B cell (primary cell): ENCODE data around the gene SMG7. TPM values are rescaled to one million over a fixed set of nuclear protein-coding genes. Genes with fewer than 3 reads are reported as not detected.

Experiments used
- ATAC-seq: fragments of 200-7000 bp; cut with Tn5 transposase; one replicate; pipeline ENCODE4 v1.10.0; 2021; ENCODE audit warnings: low read depth, mild to moderate bottlenecking, moderate number of reproducible peaks, moderate library complexity
- CTCF ChIA-PET: fragments of 350-600 bp; sonication (Branson Sonifier 250); formaldehyde crosslinking; loops from one replicate; lab custom pipeline; 2021; ENCODE audit warnings: antibody characterized with exemption, inconsistent platforms; lab: Charles Lee
- POLR2A ChIA-PET: fragments of 350-600 bp; sonication (Branson Sonifier 250); formaldehyde crosslinking; loops from one replicate; lab custom pipeline; 2021; ENCODE audit warnings: antibody characterized with exemption; lab: Charles Lee
- DNase-seq: peaks from one replicate; pipeline ENCODE4 v3.0.0; 2013
- H2AFZ ChIP-seq: 2 replicates; pipeline ENCODE4 v1.6.1; 2012; ENCODE audit warnings: mild to moderate bottlenecking, low read depth, low read length; ENCODE audit not compliant: insufficient read depth, poor library complexity, severe bottlenecking
- H3K27ac ChIP-seq, 2 donors: 1 replicate in 1 of 2; 2 replicates in 1 of 2; pipeline ENCODE4 v1.5.1; 2012 to 2013; ENCODE audit warnings: low read length in 2 of 2, mild to moderate bottlenecking in 2 of 2, moderate library complexity in 1 of 2
- H3K27me3 ChIP-seq, 4 experiments: fragments of 200-600 bp in 1 of 4; sonication (generic) in 1 of 4; replicated peaks in 1 of 4; 1 replicate in 2 of 4; 2 replicates in 2 of 4; pipeline versions ENCODE4 v1.6.1 to v1.7.0; 2013 to 2016; ENCODE audit warnings: low read length in 3 of 4, mild to moderate bottlenecking in 2 of 4, mixed read lengths in 1 of 4, moderate library complexity in 1 of 4; ENCODE audit not compliant: insufficient read depth in 4 of 4, control insufficient read depth in 3 of 4; ENCODE audit errors: control extremely low read depth in 1 of 4
- H3K36me3 ChIP-seq, 2 experiments: replicated peaks in 1 of 2; 1 replicate in 1 of 2; 2 replicates in 1 of 2; pipeline versions ENCODE4 v1.6.1 to v1.7.1; 2013; ENCODE audit warnings: low read length in 1 of 2; ENCODE audit not compliant: insufficient read depth in 2 of 2, control insufficient read depth in 1 of 2; ENCODE audit errors: control extremely low read depth in 1 of 2, extremely low read depth in 1 of 2
- H3K4me1 ChIP-seq, 2 donors: fragments of 200-600 bp in 1 of 2; sonication (generic) in 1 of 2; 1 replicate in 1 of 2; 2 replicates in 1 of 2; pipeline versions ENCODE4 v1.5.1 to v1.6.1; 2013 to 2017; ENCODE audit warnings: low read length in 2 of 2; ENCODE audit not compliant: control insufficient read depth in 2 of 2, insufficient read depth in 2 of 2
- H3K4me2 ChIP-seq: replicated peaks from 2 replicates; pipeline ENCODE3; 2012; ENCODE audit warnings: mild to moderate bottlenecking, low read depth, low read length; ENCODE audit not compliant: poor library complexity, severe bottlenecking
- H3K4me3 ChIP-seq, 5 experiments: fragments of 200-600 bp in 1 of 5; sonication (generic) in 1 of 5; 1 replicate in 3 of 5; 2 replicates in 2 of 5; pipeline versions ENCODE4 v1.5.1 to v1.7.0; 2011 to 2016; ENCODE audit warnings: low read length in 4 of 5, mild to moderate bottlenecking in 4 of 5, low read depth in 2 of 5, control low read depth in 1 of 5, moderate library complexity in 1 of 5; ENCODE audit not compliant: insufficient read depth in 1 of 5; ENCODE audit errors: control extremely low read depth in 1 of 5, extremely low read depth in 1 of 5
- H3K79me2 ChIP-seq: fragments of 200-600 bp; sonication (generic); one replicate; pipeline ENCODE4 v1.6.0; 2016; ENCODE audit warnings: low read length; ENCODE audit not compliant: control insufficient read depth, insufficient read depth
- H3K9ac ChIP-seq: fragments of 200-600 bp; sonication (generic); 2 replicates; pipeline ENCODE4 v1.6.1; 2017; ENCODE audit warnings: mild to moderate bottlenecking, low read length, moderate library complexity
- H3K9me3 ChIP-seq, 3 donors: one replicate each; pipeline versions ENCODE4 v1.6.1 to v1.7.1; 2013; ENCODE audit warnings: low read length in 2 of 3; ENCODE audit not compliant: control insufficient read depth in 2 of 3, insufficient read depth in 1 of 3; ENCODE audit errors: control extremely low read depth in 1 of 3
- H4K20me1 ChIP-seq: 2 replicates; pipeline ENCODE4 v1.6.0; 2012; ENCODE audit warnings: mild to moderate bottlenecking, low read length; ENCODE audit not compliant: insufficient read depth, control insufficient read depth, poor library complexity, severe bottlenecking
- H3K27ac Mint-ChIP-seq: one replicate; pipeline ENCODE4 v1.8.0; 2021; ENCODE audit warnings: mixed read lengths
- H3K27me3 Mint-ChIP-seq: one replicate; pipeline ENCODE4 v1.8.0; 2021; ENCODE audit warnings: mixed read lengths
- H3K4me1 Mint-ChIP-seq: one replicate; pipeline ENCODE4 v1.8.0; 2021; ENCODE audit warnings: mixed read lengths
- H3K4me3 Mint-ChIP-seq: one replicate; pipeline ENCODE4 v1.8.0; 2021; ENCODE audit warnings: mixed read lengths
- H3K9me3 Mint-ChIP-seq: one replicate; pipeline ENCODE4 v1.8.0; 2022; ENCODE audit warnings: mixed read lengths; ENCODE audit not compliant: insufficient read depth
- EZH2 ChIP-seq: IDR thresholded peaks from 2 replicates; pipeline ENCODE4 v1.6.1; 2012; ENCODE audit warnings: borderline replicate concordance, low read depth, mild to moderate bottlenecking, moderate library complexity, low read length; ENCODE audit not compliant: insufficient read depth, poor library complexity, severe bottlenecking
- WGBS: methylation state at CpG from one replicate; pipeline ENCODE4 v1.1.5; 2013; ENCODE audit warnings: missing lambda C conversion rate; ENCODE audit not compliant: insufficient coverage; 5-methylcytosine and 5-hydroxymethylcytosine counted together
- intact Hi-C: fragments of 100-400 bp; cut with micrococcal nuclease; formaldehyde crosslinking; loops from one replicate; pipeline ENCODE4 v1.10.0; 2022
- polyA plus RNA-seq: library from polyadenylated mRNA; depleted of rRNA; stranded (reverse); fragments of >200 nt; gene quantifications from 2 replicates; pipeline ENCODE4 v1.2.3, GENCODE V29; 2012
- total RNA-seq, 2 donors: library from RNA; stranded (reverse); fragments of 120-200 nt in 1 of 2; gene quantifications; 1 replicate in 1 of 2; 2 replicates in 1 of 2; pipeline versions ENCODE4 v1.2.3 to v1.2.4, GENCODE V29; 2013 to 2022
- TF ChIP-seq, protein P1 (sequence below): fragments of 200-600 bp; IDR thresholded peaks from one replicate; pipeline ENCODE4 v1.8.0; 2022; ENCODE audit warnings: antibody characterized with exemption, mild to moderate bottlenecking

The SMG7 gene
- total and polyA plus RNA-seq, 2 donors (not counting 1 experiment from before 2014, with no cell fraction given) = 20.8 to 73.3 TPM

GRCh38 chr1:183551924-183552323, 79.6 kb downstream of the SMG7 start:
- H3K27ac Mint-ChIP-seq = no peak overlapping the region
- peaks cover 37% of the 10 kb centered on the region for H3K4me1 Mint-ChIP-seq
- no peak overlapping the region for H3K9ac ChIP-seq
- no peaks in the 10 kb centered on the region for H3K27me3 ChIP-seq
- ChIA-PET POLR2A (no interaction called here), CTCF (no interaction called here)
- no peaks in the 10 kb centered on the region for H3K27me3 Mint-ChIP-seq
- H3K9me3 Mint-ChIP-seq = no peaks in the 10 kb centered on the region
- H3K4me1 ChIP-seq = peaks cover 13 to 17% of the 10 kb centered on the region in 2 donors
- no peak overlapping the region for H2AFZ ChIP-seq
- H4K20me1 ChIP-seq = no peaks in the 10 kb centered on the region
- no peaks in the 10 kb centered on the region for H3K79me2 ChIP-seq
- no peak overlapping the region for H3K4me3 Mint-ChIP-seq
- intact Hi-C loops = no loop called here
- no peak overlapping the region for H3K4me2 ChIP-seq
- H3K36me3 ChIP-seq = peaks cover 16 to 66% of the 10 kb centered on the region in 2 experiments
- DNase-seq (no peak), ATAC-seq (no peak)
- H3K9me3 ChIP-seq = no peaks in the 10 kb centered on the region
- no peak overlapping the region for H3K27ac ChIP-seq
- WGBS = 100% methylated on average over 3 of the region's 9 CpGs
- H3K4me3 ChIP-seq = no peak overlapping the region
- TF ChIP-seq, protein P1, sequence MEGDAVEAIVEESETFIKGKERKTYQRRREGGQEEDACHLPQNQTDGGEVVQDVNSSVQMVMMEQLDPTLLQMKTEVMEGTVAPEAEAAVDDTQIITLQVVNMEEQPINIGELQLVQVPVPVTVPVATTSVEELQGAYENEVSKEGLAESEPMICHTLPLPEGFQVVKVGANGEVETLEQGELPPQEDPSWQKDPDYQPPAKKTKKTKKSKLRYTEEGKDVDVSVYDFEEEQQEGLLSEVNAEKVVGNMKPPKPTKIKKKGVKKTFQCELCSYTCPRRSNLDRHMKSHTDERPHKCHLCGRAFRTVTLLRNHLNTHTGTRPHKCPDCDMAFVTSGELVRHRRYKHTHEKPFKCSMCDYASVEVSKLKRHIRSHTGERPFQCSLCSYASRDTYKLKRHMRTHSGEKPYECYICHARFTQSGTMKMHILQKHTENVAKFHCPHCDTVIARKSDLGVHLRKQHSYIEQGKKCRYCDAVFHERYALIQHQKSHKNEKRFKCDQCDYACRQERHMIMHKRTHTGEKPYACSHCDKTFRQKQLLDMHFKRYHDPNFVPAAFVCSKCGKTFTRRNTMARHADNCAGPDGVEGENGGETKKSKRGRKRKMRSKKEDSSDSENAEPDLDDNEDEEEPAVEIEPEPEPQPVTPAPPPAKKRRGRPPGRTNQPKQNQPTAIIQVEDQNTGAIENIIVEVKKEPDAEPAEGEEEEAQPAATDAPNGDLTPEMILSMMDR = no peak
- no peak for TF ChIP-seq EZH2

DNA sequence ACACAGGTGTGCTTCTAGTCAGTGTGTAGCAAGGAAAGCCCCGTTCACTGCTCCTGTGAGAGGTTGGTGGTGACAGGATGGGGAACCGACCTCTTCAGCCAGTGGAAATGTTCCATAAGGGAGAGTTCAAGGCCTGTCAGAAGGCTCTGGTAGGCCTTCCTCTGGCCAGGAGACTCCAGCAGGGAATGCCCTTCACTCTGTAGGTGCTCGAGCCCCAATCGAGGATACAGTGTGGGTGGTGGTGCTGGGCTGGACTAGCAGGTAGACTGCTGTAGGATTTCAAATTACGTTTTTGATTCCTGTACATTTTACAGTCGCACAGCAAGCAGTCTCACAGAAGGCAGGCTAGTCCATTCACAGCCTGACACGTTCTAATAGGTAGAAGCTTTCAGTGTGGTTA, 80.1 kb downstream of the SMG7 start:
- ChIA-PET CTCF (no interaction called here), POLR2A (no interaction called here)

More for the DNA sequence above, 80.1 kb downstream of the SMG7 start:
- no peak for TF ChIP-seq EZH2
- TF ChIP-seq, protein P1 = no peak
- no peak overlapping the region for H2AFZ ChIP-seq
- DNase-seq (no peak), ATAC-seq (no peak)
- WGBS = 100% methylated on average over 5 of the region's 7 CpGs
- H3K4me1 Mint-ChIP-seq = peaks cover 32% of the 10 kb centered on the region
- H3K4me2 ChIP-seq = no peak overlapping the region
- intact Hi-C loops = no loop called here
- no peak overlapping the region for H3K27ac Mint-ChIP-seq
- H3K9me3 ChIP-seq = no peaks in the 10 kb centered on the region
- peaks cover 13 to 17% of the 10 kb centered on the region in 2 donors for H3K4me1 ChIP-seq
- no peak overlapping the region for H3K9ac ChIP-seq
- H3K27ac ChIP-seq = no peak overlapping the region
- no peaks in the 10 kb centered on the region for H3K27me3 Mint-ChIP-seq
- no peaks in the 10 kb centered on the region for H3K79me2 ChIP-seq
- no peaks in the 10 kb centered on the region for H3K27me3 ChIP-seq
- H3K4me3 Mint-ChIP-seq = no peak overlapping the region
- no peak overlapping the region for H3K4me3 ChIP-seq
- H3K36me3 ChIP-seq = peaks cover 15 to 61% of the 10 kb centered on the region in 2 experiments
- no peaks in the 10 kb centered on the region for H3K9me3 Mint-ChIP-seq
- no peaks in the 10 kb centered on the region for H4K20me1 ChIP-seq
